Peyer's patch (tissue), 4 donors: ENCODE measurements around the gene ANKRD17.

Experiments
- CTCF ChIP-seq, 6 experiments: fragments of 450-650 bp in 4 of 6; fragments of 200-600 bp in 2 of 6; sonication (generic) in 1 of 6; IDR thresholded peaks; one replicate each; pipeline ENCODE4 v1.5.1; 2017 to 2019; ENCODE audit warnings: antibody characterized with exemption in 6 of 6, mild to moderate bottlenecking in 3 of 6, moderate library complexity in 1 of 6
- POLR2A ChIP-seq, 2 donors: fragments of 450-650 bp; IDR thresholded peaks; one replicate each; pipeline ENCODE4 v1.5.1; 2017; ENCODE audit warnings: antibody characterized with exemption in 2 of 2, mild to moderate bottlenecking in 2 of 2, moderate library complexity in 2 of 2

- TF ChIP-seq CTCF (IDR thresholded peaks at IDR 0.05) (no peak), POLR2A (IDR thresholded peaks at IDR 0.05) (no peak)
Measured at GRCh38 chr4:73172161-73172560, 86.4 kb downstream of the ANKRD17 start.
